HG02642 (cell line): ENCODE data around the gene PRSS27.

Experiments
- ATAC-seq: cut with Tn5 transposase; IDR thresholded peaks from one replicate; pipeline ENCODE4 v1.9.1; 2021; ENCODE audit warnings: mild to moderate bottlenecking; ENCODE audit not compliant: unreplicated experiment, poor library complexity

Gene PRSS27

DNA sequence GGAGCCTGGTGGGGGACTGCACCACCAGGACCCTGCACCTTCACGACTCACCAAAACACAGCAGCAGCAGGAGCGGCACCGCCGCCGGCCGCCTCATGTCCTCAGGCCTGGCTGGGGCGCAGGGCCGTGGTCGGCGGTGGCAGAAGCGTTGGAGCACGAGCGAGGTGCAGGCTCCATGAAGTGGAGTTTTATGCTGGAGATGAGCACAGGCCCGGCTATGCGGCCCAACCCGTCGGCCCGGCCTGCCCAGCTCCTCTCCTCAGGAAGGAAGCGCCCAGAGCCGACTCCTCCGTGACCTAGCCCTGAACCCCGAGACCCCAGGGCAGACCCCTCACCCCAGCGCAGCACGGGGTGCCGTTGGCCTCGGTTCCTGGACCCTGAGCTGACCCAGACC is at the start of gene PRSS27:
Gene PRSS27 (minus strand): TSS at position 161 of the 394 bp plus-strand sequence. CDS start 64 bp downstream, at position 97.
- ATAC-seq: no peak

GRCh38 chr16:2769675-2770056 is 49.6 kb upstream of the PRSS27 start:
- ATAC-seq: no peak

DNA sequence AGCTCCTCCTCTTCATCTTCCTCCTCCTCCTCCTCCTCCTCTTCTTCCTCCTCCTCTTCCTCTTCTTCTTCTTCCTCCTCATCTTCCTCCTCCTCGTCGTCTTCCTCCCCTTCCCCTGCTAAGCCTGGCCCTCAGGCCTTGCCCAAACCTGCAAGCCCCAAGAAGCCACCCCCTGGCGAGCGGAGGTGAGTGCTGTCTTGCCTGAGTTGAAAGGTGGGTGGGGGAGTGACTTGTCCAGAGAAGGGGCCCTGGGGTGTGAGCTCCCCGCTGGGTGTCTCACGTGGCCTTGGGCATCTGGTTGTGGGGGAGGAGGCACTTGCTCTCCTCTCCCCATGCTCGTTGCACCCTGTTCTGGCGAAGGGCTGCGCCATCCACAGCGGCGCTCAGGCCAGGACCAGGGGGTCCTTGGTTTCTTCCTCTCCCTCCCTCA is 49.1 kb upstream of the PRSS27 start:
- no peak for ATAC-seq

GRCh38 chr16:2768403-2769089 is 48.5 kb upstream of the PRSS27 start:
- ATAC-seq: no peak

- no peak for ATAC-seq
These were observed 47.9 kb upstream of the PRSS27 start for GRCh38 chr16:2767891-2768290.

DNA sequence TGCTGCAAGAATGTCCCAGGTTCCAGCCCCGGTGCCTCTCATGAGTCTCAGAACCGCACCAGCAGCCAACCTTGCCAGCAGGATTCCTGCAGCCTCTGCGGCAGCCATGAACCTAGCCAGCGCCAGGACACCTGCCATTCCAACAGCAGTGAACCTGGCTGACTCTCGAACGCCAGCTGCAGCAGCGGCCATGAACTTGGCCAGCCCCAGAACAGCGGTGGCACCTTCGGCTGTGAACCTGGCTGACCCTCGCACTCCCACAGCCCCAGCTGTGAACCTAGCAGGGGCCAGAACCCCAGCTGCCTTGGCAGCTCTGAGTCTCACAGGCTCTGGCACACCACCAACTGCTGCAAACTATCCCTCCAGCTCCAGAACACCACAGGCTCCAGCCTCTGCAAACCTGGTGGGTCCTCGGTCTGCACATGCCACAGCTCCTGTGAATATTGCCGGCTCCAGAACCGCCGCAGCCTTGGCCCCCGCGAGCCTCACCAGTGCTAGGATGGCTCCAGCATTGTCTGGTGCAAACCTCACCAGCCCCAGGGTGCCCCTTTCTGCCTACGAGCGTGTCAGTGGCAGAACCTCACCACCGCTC is 47.2 kb upstream of the PRSS27 start:
- no peak for ATAC-seq

GRCh38 chr16:2766430-2767139 is 46.6 kb upstream of the PRSS27 start:
- ATAC-seq: no peak

DNA sequence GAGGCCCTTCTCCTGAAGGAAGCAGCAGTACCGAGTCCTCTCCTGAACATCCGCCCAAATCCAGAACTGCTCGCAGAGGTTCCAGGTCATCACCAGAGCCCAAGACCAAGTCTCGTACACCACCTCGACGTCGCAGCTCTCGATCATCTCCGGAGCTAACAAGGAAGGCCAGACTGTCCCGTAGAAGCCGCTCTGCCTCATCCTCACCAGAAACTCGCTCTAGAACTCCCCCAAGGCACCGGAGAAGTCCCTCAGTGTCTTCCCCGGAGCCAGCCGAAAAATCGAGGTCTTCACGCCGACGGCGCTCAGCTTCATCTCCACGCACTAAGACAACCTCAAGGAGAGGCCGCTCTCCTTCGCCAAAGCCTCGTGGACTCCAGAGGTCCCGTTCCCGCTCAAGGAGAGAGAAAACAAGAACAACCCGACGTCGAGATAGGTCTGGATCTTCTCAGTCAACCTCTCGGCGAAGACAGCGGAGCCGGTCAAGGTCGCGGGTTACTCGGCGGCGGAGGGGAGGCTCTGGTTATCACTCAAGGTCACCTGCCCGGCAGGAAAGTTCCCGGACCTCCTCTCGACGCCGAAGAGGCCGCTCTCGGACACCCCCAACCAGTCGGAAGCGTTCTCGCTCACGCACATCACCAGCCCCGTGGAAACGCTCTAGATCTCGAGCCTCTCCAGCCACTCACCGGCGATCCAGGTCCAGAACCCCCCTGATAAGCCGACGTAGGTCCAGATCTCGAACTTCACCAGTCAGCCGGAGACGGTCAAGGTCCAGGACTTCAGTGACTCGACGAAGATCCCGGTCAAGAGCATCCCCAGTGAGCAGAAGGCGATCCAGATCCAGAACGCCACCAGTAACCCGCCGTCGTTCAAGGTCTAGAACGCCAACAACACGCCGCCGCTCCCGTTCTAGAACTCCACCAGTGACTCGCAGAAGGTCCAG is 45.7 kb upstream of the PRSS27 start:
- ATAC-seq: no peak

GRCh38 chr16:2764718-2765117 is 44.7 kb upstream of the PRSS27 start:
- ATAC-seq: no peak

- ATAC-seq: no peak
These were observed 43.1 kb upstream of the PRSS27 start for GRCh38 chr16:2763173-2763572.

- no peak for ATAC-seq
These were observed 42.7 kb upstream of the PRSS27 start for GRCh38 chr16:2762711-2763110.

DNA sequence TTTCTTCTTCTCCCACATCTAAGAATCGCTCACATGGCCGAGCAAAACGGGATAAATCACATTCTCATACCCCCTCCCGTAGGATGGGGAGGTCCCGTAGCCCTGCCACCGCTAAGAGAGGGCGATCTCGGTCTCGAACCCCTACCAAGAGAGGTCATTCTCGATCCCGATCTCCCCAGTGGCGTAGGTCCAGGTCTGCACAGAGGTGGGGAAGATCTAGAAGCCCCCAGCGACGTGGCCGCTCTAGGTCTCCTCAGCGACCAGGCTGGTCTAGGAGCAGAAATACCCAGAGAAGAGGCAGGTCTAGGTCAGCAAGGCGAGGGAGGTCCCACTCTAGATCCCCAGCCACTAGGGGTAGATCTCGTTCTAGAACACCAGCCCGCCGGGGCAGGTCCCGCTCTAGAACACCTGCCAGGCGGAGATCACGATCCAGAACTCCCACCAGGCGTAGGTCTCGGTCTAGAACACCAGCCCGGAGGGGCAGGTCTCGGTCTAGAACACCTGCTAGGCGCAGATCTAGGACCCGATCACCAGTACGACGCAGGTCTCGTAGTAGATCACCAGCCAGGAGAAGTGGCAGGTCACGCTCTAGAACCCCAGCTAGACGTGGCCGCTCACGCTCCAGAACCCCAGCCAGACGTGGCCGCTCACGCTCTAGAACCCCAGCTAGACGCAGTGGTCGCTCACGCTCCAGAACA is 42.0 kb upstream of the PRSS27 start:
- ATAC-seq: no peak

DNA sequence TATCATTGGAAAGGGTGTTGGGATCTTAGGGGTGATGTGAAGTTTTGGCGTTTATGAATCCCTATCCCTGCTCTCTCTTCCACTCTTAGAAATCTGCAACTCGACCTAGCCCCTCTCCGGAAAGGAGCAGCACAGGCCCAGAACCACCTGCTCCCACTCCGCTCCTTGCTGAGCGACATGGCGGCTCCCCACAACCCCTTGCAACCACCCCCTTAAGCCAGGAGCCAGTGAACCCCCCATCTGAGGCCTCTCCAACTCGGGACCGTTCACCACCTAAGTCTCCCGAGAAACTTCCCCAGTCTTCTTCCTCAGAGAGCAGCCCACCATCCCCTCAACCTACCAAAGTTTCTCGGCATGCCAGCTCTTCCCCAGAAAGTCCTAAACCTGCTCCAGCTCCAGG is 41.4 kb upstream of the PRSS27 start:
- no peak for ATAC-seq

GRCh38 chr16:2757344-2757743 is 37.3 kb upstream of the PRSS27 start:
- no peak for ATAC-seq

GRCh38 chr16:2756288-2757015 is 36.4 kb upstream of the PRSS27 start:
- ATAC-seq: no peak

DNA sequence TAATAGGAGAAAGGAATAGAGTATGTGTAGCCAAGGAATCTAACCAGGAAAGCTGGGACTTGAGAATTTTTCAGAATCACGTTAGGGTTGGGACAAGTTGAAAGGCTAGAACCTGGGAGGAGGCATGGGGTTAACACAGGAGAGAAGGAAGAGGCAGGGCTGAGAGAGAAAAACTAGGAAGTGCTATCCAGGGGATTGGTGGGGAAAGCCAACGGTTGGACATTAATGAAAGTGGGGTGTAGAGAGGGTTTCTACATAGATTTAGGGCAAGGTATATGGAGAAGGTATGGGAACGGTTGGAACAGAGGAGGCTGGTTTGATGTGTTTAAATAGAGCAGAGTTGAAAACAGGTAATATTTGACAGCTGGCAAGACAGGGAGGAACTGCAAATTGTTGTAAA is 35.1 kb upstream of the PRSS27 start:
- no peak for ATAC-seq

DNA sequence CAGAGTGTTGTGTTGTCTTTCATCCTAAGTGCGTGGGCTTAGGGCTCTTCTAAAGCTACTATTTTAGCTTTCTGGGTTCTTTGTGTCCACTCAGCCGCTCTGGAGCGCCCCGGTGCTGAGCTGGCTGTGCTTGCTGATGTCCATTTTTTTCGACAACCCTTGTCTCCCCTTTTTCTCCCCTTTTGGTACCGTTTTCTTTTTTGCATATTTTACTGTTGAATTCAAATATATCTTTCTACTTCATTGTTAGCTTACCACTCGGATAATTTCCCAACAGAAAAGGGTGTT is 33.7 kb upstream of the PRSS27 start:
- no peak for ATAC-seq

- ATAC-seq: peak; percentile 55
These were observed 33.1 kb upstream of the PRSS27 start for GRCh38 chr16:2752850-2753732.
